ENCODE results near the gene FRMD7.
"Not testable (repeated sequence)": the region's sequence is repeated elsewhere in the genome, so short reads cannot be mapped to it uniquely, and the experiment has no call there.

Gene FRMD7

DNA sequence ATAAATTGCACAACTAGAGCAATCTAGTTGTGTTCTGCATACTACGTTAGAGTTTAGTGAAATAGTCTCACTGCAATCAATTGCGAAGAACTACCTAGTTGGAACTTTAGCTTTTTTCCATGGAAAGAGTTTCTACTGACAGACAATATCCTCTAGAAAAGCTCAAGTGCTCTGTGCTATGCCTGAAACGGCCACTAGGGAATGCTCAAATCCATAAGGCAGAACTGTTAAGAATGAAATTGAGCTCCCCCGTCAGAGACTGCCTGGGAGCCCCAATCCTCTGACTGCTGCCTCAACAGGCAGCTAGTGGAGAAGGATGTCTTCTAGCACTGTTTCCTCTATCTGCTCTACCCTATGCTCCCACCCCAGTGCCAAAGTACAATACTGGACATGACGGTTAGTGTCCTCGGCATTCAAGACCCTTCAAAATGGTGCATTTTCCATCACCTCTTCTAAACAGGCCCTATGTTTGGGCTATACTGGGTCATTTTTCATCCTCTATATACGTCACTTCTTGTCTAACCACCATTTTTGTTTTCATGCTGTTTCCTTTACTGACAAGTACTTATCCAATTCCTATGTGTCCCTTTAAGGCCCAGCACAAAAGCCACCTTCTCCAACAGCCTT, 35.3 kb downstream of the FRMD7 start:
- no peak for DNase-seq

DNA sequence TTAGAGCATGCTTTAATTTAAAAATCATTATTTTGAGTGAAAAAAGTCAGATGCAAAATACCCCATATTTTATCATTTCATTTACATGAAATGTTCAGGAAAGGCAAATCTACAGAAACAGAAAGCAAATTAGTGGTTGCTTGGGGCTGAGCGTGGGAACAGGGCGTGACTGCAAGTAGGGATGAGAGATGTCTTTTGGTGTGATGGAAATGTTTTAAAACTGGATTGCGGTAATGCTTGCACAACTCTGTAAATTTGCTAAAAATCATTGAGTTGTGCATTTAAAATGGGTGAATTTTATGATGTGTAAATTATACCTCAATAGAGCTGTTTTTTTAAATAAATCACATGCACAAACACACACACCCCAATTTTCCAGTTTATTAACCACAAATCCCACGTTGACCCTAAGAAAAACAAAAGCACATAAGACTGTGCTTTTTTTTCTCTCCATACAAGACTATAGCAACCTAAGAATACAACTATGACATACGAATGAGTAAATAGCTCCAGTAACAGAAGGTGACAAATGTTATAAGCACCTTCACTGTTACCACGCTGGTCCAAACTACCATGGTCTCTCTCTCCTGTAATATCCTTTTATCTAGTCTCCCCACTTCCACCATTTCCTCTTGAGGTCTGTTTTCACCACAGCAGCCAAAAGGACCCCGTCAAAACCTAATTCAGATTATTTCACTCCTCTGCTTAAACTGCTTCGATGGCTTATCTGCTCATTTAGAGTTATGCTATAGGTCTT, 37.2 kb downstream of the FRMD7 start:
- DNase-seq: no peak

DNA sequence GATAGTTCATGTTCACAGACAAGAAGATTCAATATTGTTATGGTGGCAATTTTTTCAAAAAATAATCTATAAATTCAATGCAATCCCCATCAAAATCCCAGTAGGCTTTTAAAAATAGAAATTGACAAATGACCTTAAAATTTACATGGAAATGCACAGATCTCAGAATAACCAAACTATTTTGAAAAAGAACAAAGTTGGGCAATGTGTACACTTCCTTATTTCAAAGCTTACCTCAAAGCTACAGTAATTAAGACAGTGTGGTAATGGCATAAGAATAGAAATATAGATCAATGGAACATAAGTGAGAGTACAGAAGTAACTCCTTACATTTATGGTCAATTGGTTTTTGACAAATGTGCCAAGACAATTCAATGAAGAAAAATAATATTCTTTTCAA, 39.0 kb downstream of the FRMD7 start:
- DNase-seq: no peak

DNA sequence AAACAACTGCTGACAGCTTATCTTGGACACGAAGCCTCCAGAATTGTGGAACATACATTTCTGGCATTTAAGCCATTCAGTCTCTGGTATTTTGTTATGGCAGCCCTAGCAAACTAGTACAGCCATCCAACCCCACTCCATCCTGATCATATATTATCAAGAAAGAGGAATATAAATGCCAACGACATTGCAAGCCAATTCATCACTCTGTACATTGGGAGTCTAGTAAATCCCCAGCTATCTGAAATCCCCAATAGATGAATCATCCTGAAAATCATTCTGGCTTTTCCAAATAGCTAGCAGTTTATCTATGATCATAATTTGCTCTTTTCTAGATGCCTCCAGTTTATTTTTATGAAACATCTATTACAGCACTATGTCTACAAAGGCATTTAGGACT, 41.1 kb downstream of the FRMD7 start:
- DNase-seq: no peak

DNA sequence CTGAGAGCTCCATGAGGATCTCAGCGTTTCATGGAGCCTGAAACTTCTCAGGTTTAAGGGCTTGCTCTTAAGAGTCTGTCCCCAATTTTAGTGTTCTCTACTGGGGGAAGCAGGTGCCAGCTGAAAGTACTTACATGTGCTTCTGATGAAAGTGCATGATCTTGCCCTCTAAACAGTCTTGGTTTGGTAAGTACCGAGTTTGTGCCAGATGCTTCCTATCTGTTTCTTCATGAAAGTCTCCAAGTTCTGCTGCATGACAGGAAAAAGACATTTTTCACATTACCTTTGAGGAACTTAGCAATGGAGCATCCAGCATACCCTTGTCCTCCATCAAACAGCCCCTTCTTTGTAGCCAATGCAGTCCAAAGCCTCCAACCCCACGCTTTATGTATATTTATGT, 42.0 kb downstream of the FRMD7 start:
- DNase-seq: no peak

DNA sequence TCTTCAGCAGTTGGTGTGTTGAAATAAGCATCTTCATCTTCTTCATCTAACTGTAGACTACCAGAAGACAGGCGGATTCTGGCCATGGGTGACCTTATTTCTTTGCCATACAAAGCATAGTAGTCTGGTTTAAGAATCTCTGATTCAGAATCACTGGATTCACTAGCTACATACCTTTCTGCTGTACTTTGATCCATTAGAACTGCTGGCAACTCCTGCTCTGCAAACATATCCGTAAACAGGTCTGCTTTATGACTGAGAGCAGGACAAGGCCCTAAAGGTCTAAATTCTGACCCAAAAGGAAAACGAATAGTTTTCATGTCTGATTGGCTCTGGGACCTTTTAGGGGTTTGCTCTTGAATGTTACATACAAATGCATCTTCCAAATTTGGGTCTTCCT, 49.9 kb downstream of the FRMD7 start:
- no peak for DNase-seq

DNA sequence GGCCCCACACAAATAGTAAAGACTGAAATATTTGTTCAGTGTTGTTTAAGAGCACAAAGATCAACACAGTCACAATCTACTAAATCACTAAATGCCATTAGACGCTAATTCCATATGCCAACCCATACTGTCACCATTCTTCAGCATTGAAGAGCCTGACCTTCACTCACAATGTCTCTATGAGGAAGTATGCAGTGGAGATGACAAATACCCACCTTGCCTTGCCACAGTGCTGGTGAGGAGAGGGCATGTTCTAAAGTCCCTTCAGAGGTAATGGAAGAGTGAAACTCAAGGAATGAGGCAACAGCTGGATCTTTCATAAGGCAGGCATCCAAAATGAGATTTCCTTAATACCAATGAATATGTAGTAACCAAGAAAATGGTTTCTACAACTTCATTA, 50.4 kb downstream of the FRMD7 start:
- DNase-seq: no peak

DNA sequence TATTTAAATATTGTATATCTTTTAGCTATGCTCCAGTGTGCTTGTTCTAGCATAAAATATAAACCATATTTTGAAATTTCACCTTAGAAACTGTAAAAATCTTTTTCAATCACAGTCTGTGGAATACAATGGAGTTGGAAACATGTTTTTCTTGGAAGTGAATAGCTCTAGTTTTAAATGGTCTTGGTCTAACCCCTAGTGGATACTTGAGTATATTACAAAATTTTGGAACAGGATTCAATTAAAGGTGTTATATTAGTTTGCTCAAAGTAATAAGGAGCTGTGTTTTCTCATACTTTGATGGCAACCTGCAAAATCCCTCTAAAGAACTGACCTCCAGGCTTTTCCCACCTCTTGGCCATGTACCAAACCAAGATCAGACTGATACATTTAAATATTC, 56.6 kb downstream of the FRMD7 start:
- DNase-seq: no peak

DNA sequence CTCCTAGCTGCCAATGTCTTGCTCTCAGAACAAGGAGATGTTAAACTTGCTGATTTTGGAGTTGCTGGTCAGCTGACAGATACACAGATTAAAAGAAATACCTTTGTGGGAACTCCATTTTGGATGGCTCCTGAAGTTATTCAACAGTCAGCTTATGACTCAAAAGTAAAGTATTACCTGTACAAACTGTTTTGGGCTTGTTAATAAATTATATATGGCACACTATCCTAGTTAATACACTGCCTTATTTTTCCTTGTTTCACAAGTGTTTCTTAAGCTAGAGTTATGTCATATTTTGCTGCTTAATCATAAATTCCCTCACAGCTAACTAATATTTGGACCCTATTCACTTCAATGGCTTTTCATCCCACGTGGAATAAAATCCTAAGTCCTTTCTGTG, 59.4 kb downstream of the FRMD7 start:
- DNase-seq: no peak

DNA sequence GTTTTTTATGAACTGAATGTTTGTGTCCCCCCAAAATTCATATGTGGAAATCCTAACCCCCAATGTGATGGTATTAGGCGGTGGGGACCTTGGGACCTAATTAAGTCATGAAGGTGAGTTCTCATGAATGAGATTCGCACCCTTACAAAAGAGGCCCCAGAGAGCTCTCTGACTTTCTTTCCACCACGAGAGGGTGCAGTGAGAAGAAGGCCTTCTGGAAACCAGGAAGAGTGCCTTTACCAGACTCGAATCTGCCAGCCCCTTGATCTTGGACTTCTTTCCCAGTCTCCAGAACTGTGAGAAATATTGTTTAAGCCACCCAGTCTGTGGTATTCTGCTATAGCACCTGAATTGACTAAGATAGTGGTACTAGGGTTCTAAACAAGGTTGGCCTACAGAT, 64.0 kb downstream of the FRMD7 start:
- no peak for DNase-seq

DNA sequence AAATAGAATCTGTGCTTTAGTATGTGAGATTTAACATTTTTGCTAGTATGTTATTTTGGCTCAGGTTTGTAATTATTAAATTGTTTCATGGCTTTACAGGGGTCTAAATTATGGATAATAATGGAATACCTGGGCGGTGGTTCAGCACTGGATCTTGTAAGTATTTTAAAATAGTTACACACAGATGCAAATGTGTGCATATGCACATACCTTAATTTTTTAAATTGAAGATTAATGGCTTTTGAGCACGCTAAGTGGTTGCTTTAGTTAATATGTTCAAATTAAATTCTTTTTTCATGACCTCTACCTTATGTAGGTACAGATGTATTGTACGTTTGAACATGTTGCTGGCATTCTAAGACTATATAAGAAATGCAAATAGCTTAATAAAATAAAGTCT, 64.5 kb downstream of the FRMD7 start:
- DNase-seq: no peak

DNA sequence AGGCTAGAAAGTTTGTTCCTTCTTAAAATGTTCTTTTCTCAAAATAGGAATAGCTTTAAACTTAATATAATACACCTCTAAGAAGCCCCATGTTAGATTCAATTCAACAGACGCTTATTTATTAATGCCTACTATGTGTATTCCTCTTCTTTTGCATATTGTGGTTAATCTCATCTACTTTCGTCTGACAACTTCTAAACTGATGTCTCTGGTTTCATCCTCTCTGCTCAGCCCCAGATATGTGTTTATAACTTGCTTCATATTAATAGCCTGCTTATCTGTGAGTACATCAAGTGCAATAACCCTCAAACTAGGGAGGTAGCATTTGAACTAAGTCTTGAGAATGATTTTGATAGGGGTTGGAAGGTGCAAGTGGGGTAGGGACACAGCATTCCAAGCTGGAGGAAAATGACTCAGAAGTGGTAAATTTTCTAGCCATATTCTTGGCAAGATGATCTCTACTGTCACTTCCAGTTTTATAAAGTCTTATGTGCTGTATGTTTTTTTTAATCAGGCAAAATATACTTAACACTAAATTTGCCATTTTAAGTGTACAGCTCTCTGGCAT, 67.8 kb downstream of the FRMD7 start:
- no peak for DNase-seq

DNA sequence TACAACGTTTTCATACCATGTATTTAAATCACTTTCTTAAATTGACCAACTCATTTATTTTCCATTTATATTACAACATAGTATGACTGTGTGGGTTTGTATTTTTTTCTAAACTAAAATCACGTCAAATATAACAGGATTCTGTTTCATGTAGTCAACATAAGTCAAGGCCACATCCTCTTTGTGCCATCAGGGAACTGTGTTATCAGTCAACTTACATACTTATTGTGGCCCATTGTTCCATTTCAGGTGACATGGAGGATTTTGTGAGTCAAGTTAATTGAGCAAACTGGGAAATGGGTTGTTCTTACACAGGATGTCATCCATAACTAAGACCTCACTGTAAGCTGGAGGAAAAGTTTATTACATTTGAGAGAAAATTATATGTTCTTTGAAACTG, 68.8 kb downstream of the FRMD7 start:
- DNase-seq: no peak

DNA sequence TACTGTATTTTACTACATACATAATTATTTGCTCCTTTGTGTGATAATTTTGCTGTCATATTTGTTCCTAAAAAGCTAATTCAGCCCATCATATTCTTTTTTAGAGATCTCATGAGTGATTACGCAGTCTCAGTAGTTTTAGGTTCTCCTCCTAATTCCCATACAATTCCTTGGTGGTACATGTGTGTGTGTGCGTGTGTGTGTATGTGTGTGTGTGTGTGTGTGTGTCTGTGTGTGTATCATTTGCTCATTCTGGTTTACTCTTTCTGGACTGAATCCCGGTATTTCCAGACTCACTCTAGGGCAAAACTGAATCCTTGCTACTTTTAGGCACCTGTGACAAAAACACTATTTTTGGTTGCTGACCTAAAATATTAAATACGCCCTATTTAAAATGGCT, 69.8 kb downstream of the FRMD7 start:
- no peak for DNase-seq

DNA sequence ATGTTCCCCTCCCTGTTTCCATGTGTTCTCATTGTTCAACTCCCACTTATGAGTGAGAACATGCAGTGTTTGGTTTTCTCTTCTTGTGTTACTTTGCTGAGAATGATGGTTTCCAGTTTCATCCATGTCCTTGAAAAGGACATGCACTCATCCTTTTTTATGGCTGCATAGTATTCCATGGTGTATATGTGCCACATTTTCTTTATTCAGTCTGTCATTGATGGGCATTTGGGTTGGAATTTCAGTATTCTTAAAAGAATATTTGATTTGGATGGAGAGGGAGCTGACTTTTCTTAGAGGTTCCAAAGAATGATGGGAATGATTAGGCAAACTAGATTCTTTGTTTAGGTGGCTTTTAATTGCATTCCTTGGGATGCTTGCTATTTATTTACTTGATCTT, 76.0 kb downstream of the FRMD7 start:
- not testable (repeated sequence) for DNase-seq

DNA sequence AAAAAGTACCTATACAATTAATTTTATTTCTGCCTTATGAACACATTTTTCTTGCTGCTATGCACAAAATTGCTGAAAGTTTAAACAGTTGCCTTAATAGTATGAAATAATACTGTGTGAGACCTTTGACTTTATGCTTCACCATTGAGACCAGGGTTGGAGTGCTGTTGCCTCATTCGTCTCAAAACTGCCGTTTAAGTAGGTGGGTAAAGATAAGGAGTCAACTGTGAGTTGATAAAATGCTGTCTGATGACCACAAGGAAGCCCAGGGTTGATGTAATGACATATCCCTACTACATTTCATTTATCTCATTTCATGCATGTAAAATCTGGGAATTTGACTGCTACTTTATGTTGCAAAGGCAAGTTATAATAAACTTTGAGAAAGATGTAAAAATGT, 81.3 kb downstream of the FRMD7 start:
- no peak for DNase-seq

DNA sequence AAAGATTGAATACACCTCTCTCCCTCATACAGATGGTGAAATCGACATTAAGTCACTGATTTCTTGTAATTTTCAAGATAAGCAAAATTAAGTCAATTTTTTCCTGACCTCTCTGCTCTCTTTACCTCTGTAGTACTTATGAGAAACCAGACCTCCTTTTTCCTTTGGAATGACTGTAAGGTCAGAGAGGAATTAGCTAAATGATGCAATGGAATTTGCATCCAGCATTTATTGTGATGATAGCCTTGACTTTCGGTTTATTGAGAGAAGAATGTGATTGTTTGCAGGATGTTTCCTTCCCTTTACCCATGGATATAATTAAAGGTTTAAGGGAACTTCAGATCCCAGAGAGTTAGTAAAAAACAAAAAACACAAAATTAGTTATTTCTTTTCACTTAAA, 82.4 kb downstream of the FRMD7 start:
- no peak for DNase-seq

DNA sequence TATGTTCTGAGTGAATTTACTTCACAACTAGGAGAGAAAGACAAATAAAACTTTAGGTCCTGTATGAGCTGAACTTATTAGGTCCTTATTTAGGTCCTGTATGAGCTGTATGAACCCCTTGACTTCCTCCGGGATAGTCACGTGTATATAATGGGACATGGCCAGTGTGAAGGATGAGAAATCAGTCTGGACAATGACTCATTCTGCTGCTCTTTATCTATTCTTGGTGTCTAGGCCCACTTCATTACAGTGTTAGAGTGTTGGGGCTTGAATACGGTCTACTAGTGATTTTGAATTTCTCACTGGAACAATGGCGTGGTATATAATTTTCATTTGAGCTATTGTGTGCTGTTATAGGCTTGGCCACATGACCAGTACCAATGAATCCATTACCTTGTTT, 82.9 kb downstream of the FRMD7 start:
- no peak for DNase-seq

DNA sequence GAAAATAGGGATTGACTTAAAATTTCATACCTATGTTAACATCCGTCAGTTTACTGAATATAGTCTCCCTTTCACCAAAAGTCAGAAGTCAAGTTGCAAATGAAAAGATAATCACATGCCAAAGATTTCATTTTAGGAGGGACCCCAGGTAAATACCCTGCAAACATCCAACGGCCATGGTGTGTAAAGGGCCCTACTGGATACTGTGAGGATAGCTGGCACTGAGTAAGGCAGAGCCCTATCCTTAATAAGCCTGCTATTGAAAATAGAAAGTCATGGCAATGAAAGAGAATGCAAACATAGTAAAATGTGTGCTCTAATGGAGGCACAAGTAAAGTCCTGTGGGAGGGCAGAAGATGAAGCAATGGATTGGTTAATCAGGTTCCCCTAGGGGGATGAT, 83.8 kb downstream of the FRMD7 start:
- no peak for DNase-seq

DNA sequence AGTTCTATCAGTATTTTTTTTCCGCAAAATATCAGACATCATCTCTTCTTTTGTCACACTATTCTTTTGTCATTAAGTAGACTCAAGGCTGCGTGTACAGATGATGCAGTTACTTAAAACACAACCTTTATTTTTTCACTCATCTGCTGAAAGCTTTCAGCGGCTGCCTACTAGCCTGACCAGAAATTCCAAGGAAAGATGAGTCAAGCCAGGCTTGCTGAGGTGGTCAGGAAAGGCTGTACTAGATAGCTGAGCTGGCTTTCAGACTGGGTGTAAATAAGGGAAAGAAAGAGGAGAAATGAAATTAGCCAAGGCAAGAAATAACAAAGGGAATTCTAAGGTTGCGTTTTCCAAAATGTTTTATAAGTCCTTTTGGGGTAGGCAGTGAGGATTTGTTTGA, 86.8 kb downstream of the FRMD7 start:
- no peak for DNase-seq

DNA sequence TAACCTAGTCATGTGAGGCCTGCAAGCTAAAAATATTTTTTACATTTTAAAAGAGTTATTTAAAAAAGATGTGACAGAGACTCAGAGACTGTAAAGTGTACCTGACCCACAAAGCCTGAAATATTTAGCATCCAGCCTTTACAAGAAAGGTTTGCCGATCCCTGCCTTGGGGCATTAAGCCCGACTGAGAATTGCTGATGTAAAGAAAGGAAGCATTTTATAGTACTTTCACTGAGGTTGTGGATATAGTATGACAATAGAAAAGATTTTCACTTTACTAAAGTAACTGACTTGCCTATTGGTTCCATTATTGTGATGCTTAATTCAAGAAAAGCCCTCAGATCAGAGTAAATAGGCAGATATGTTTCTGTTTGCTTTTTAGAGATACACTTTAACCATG, 87.8 kb downstream of the FRMD7 start:
- no peak for DNase-seq

DNA sequence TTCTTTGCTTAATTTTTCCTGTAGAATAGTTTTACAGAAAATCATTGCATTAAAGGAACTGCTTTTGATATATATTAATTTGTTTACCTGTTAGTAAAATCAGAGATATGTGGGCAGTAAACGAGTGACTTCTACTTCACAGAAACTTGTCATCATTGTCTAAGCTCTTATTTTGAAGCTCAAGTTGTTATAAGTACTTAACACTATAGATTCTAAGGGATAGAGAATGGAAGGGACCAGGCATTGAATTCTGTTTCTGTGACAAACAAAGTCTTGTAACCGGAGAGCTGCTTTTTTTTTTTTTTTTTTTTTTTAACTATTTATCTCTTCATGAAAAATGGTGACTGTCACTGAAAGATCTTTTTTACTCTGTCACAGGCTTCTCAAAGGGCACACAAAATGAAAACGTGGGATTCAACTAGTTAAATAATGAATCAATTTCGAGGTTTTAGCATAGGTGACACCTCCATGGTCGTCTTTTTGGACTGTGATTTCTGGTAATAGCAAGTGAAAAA, 90.3 kb downstream of the FRMD7 start:
- DNase-seq: no peak

DNA sequence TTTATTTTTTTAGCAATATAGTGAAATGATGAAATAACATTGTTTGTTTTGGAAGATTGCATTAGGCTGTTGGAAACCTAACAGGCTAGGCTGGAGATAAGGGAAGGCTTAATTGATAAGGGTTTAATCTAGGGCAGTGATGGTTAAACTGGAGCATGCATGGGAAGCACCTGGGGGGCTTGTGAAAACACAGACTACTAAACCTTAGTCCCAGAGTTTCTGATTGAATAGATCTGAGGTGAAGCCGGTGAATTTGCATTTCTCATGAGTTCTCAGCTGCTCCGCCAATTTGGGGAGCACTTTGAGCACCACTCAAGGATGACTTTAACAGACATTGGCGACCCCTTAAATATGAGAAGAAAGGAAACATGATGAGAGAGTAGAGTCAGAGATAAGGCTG, 93.2 kb downstream of the FRMD7 start:
- DNase-seq: no peak

DNA sequence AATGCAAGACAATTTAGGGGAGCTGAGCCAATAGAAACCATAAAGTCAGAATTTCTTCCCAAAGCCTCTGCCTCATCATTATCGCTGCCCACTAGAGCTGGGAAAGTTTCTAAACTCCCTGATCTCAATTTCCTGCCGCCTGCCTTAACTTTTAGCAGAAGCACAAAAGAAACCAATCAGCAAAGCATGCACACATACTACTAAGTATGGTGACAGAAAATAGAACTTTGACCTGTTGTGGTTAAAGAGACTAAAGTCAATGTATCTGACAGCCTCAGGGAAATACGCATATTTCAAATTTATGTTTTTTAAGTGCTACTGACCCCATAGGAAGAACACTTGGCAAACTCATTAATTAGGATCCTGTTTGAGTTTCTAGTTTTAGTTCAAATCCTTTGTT, 94.7 kb downstream of the FRMD7 start:
- DNase-seq: no peak

DNA sequence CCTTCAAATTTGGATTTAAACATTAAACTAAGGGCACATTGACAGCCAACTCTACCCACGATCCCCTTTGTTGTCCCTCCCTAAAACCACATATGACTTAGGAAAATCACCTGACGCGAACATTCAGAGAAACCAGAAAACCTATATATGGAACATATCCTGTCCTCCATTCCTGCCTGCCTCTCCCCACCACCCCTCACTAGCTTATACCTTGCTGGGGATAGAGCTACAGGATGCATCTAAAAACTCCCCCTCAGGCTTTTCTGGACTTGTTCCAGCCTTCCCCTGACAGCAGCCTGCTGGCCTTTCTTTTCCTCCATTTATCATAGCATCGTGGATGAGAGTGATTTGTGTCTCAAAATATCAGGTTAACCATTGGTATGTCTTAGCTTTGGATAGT, 96.0 kb downstream of the FRMD7 start:
- no peak for DNase-seq
